Measurements from ENCODE around the gene SRF.

Gene SRF

DNA sequence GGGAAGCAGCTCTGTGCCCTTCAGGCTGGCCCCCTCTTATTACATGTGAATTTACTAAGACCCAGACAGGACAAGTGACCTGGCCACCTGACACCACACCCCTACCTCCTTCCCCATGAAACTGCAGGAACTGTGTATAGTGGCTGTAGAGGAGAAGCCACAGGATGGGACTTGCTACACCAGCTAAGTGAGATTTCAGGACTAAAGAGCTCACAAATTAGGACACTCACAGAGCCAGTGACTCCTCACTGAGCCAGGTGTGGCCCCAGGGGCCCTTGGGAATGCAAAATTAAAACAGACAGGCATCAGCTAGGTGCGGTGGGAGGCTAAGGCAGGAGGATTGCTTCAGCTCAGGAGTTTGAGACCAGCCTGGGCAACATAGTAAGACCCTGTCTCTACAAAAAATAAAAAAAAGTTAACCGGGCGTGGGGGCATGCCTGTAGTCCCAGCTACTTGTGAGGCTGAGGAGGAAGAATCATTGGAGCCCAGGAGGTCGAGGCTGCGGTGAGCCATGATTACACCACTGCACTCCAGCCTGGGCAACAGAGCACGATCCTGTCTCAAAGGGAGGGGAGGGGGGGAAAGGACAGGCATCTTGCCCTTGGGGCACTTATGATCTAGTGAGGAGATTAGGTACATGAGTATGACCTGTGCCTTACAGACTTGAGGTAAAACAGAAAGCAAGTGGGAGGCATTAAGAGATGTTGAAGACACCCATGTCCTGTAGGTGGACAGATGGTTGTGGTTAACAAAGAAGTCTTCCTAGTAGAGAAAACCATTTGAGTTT lies 23.2 kb upstream of the SRF start:
- no peak for DNase-seq

DNA sequence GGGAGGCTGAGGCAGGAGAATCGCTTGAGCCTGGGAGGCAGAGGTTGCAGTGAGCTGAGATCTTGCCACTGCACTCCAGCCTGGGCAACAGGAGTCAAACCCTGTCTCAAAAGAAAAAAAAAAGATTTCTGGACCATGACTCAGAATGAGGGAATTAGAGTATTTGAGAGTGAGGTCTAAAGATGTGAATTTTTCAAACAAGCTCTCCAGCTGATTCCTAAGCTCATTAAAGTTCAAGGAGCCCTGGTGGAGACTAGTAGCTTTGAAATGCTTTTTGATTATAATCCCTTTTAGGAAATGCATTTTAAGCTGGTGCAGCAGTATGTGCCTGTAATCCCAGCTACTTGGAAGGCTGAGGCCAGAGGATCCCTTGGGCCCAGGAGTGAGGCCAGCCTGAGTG lies 21.8 kb upstream of the SRF start:
- DNase-seq: no peak

DNA sequence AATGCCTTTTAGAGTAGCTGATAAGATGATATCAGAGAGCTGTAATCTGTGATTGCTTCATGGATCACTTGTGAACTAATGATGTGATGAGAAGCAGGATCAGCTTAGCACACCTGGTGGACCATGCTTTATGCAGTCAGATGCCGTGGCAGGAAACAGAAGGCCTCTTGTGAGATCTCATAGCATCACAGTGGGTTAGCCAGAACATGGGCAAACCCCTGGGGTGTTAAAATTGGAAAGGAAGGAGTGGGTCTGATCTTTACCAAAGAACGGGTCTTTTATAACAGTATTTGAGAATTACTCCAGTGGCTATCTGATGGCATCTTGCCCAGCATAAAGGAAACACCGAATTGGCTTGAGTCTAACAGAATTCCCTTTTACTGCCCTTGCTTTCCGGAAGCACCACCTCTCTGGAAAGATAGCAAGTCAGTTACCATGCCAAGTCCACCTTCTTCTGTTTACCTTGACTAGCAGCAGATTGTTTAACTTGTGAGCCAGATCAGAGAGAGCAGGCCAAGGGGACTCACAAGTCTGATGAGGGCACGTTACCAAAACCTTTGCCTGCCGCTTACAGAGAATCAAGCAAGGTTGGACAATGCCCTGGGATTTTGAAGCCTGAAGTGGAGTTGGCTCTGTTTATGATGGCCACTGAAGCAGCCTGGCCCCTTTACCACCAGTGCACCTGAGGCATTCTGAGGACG lies 20.9 kb upstream of the SRF start:
- DNase-seq: no peak

DNA sequence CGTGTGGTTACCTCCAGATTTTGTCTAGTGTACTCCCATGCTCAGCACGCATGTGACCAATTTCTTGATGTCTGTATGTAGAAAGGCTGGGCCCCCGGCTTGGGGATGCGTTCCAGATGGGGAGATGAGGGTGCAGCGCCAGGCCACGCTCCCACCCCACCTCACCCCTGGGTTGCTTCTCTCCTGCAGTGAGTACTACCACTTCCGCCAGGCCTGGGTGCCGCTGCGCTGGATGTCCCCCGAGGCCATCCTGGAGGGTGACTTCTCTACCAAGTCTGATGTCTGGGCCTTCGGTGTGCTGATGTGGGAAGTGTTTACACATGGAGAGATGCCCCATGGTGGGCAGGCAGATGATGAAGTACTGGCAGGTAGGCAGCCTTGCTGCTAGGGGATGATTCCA lies 11.5 kb upstream of the SRF start:
- no peak for DNase-seq

DNA sequence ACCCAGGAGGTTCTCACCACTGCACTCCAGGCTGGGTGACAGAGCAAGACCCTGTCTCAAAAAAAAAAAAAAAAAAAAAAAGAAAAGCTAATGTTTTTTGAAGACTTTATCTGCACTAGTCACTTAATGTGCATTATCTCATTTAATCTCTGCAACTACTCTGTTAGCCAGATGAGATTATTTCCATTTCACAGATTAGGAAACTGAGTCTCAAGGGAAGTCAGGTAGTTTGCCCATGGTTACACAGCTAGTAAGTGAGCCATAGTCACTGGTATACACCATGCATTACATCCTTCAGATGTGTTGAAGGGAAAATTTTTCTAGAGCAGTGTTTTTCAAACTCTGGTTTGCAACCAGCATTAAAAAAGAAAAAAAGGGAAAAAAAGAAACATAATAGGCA lies 7.2 kb upstream of the SRF start:
- DNase-seq: no peak

DNA sequence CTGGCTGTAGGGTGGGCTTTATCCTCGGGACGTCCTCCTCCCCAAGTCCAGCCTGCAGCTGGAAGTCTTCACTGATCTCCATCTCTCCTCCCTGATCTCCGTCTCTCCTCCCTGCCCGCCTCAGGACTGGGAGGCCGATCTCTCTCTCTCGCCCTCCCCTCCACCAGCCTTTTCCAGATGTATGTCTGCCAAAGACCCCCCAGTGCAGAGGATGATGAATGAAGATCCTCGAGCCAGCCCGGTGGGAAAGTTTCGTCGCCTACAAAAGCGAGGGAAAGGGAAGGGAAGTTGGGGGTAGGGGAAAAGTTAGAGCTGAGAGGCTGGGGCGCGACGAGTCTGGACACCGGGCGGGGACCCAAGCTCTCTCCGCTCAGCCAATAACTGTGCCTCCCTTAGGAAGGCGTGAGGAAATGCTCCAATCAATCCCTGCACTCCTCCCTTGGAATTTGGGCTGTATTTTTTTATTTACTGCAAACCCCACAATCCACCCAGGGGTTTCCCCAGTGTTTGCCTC lies 595 bp upstream of the SRF start:
- DNase-seq: no peak

DNA sequence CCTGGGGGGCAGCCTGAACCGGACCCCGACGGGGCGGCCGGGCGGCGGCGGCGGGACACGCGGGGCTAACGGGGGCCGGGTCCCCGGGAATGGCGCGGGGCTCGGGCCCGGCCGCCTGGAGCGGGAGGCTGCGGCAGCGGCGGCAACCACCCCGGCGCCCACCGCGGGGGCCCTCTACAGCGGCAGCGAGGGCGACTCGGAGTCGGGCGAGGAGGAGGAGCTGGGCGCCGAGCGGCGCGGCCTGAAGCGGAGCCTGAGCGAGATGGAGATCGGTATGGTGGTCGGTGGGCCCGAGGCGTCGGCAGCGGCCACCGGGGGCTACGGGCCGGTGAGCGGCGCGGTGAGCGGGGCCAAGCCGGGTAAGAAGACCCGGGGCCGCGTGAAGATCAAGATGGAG lies 636 bp downstream of the SRF start:
- DNase-seq: peak; percentile 35

DNA sequence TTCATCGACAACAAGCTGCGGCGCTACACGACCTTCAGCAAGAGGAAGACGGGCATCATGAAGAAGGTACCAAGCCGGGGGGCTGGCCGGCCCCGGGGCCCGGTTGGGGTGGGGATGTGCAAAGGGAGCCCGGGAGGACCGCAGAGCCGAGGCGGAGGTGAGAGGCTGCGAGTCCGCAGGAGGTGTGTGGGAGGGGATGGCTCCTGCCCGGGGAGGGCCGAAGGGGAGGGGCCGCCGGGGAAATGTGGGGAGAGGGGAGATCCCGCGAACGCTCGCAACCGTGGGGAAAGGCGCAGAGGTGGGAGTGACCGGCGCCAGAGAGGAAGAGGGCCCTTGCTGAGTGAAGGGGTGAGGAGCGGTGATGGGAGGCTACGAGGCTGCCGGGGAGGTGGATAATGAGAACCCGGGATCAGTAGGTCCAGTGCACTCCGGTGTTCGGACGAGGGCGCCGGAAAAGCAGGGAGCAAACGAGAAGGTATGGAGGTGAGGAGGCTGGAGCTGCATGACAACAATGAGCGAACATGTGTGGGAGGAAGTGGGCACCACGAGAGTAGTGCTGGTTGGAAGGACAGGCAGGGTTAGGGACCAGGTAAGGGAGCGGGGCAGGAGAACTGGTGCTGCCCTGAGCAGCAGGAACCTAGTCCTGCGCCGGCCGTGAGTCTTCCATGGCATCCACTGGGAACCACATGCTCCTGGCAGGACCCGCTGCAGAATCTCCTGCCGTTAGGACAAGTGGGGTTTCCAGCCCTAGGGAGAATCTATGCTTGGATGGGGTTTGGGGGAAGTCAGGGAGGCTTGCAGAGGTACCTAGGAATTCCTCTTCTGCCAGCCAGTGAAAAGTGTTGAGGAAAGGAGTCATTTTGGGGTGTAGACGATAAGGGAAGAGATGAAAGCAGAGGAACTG lies 1.3 kb downstream of the SRF start:
- peak; percentile 56 for DNase-seq

DNA sequence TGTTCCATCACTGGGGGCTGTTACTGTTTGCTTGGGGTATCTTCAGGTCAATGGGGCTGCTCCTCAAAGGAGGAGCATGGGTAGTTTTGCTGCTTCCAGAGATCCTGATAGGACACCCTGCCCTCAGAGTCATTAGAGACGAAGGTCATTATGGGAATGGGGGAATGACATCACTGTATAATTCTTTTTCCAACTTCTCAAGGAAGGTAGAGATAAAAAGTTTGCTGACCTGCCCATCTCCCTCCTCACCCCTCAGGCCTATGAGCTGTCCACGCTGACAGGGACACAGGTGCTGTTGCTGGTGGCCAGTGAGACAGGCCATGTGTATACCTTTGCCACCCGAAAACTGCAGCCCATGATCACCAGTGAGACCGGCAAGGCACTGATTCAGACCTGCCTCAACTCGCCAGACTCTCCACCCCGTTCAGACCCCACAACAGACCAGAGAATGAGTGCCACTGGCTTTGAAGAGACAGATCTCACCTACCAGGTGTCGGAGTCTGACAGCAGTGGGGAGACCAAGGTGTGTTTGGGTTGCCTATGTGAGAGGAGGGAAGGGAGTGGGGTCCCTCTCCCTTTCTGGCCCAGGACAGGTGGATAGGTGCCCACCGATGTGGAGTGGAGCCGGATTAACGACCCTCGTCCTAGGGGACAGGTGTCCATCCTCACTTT lies 2.7 kb downstream of the SRF start:
- DNase-seq: no peak

DNA sequence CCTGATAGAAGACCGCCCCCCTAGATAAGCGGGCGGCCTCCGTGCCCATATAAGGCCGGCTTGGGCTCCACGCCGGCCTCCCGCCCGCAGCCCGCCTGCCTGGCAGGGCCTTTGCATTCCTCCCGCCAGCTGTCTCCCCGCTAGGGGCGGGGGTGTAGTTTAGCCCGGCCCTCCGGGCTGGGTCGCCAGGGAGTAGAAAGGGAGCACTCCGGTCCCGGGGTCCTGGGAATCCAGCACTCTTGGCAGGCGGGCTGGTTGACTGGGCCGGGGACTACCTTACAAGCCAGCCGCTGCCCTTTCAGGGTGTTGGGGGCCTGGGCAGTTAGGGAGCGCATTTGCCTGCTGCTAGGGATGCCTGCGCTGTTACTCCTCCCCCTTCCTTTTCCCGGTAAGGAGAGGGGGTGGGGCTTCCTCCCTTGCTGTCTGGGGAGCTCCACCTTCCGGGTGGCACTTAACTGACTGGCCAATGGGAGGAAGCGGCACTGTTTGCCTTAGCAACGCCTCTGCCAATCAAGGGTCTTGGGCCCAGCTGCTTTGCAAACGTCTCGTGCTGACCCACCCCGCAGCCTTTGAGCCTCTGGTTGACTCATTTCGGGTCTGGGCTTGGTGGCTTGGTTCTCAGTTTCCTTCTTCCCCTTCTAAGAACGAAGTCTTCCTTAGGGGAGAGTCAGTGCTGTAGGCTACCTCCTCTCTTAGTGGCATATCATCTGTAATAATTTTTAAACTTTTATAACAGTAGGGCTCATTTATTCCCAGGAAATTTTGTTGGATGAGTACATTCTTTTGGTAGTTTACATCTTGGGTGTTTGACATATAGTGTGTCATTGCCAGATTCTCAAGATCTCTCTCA lies 3.4 kb downstream of the SRF start:
- peak; percentile 95 for DNase-seq

DNA sequence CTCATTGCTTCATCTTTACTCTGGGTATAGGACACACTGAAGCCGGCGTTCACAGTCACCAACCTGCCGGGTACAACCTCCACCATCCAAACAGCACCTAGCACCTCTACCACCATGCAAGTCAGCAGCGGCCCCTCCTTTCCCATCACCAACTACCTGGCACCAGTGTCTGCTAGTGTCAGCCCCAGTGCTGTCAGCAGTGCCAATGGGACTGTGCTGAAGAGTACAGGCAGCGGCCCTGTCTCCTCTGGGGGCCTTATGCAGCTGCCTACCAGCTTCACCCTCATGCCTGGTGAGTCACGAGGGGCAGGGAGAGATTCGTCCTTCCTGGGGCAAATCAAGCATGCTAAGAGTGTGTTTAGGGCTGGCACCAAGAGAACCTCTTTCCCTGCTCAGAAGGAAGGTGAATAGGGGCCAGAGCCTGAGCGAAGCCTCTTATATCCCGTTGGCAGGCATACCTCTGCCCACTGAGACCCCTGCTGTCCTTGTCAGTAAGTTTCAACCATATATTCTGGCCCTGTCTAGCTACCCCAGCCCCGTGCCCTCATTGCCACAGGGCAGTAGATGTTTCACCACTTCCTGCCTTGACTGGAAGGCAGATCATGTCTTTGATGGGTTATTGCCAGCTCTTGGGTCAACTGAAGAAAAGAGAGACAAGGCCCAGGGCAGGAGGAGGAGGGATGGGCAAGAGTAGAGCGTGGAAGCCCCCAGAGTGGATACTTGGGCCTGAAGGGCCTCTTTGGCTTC lies 4.8 kb downstream of the SRF start:
- DNase-seq: no peak

DNA sequence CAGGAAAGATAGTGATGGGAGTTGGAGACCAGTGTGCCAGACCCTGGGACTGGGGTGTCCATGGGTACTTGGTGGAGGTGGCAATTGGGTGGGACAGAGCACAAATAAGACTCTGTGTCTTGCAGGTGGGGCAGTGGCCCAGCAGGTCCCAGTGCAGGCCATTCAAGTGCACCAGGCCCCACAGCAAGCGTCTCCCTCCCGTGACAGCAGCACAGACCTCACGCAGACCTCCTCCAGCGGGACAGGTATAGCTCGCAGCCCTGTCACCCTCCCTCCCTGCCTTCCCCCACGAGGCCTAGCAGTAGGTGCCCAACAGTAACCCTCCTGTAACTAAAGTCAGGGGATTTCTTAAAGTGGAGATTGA lies 5.3 kb downstream of the SRF start:
- DNase-seq: no peak

DNA sequence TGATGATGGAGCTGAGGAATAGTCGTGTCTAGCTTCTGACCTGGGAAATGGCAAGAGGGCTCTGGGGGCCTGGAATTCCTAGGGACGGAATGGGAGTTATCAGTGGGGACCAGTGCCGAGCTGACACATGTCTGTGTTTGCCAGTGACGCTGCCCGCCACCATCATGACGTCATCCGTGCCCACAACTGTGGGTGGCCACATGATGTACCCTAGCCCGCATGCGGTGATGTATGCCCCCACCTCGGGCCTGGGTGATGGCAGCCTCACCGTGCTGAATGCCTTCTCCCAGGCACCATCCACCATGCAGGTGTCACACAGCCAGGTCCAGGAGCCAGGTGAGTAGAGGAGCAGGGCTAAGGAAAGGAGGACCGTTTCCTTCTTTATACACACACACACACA lies 7.1 kb downstream of the SRF start:
- DNase-seq: no peak

DNA sequence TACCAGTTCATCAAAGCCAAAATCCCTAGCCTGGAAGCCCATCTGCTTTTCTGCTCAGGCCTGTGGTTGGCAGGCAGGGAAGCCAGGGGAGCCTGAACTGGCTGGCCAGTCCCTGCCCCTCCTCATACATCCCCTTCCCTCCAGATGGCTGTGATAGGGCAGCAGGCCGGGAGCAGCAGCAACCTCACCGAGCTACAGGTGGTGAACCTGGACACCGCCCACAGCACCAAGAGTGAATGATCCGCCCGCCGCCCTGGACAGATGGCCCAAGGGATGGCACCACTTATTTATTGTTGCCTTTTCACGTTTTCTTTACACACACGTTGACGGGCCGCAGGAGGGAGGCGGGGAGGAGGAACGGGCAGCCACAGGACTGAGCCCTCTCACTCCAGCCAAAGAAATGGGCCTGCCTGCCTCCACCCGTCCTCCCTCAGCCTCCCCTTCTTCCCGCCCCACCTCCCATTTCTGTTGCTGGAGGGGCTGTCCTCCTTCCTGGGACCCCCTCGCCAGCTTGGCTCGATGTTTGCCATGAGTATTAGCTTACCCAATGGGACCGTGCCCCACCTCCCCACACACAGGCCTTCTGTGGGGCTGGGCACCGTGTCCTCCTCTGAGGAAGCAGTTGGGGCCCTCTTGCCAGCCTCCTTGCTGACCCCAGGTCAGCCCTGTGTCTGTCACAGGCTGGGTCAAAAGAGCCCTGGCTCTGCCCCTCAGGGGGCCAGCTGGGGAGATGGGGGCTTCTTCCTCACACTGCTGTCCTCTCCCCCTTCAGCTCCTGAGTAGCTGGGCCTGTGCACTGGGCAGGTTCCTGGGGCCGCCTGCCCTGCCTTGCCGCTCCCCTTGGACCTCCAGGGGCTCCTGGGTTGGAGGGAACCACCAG lies 8.1 kb downstream of the SRF start:
- DNase-seq: no peak

DNA sequence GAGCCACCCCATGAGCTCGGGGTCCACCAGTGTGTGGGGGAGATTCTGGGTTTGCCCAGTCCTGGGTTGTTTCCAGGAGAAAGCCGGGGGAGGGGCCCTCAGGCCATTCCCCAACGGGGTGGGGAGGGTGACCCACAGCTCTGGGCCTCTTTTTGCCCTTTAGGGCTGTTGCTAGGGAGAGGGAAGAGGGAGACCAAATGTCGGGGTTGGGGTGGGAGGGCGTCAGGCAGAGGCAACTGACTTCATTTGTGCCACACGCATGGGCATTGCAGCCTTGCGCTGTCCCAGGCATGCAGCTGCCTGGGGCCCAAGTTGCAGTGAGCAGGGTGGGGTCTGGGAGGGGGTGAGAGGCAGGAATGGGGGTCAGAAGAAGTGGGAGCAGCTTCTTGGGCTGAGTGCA lies 9.0 kb downstream of the SRF start:
- DNase-seq: no peak

DNA sequence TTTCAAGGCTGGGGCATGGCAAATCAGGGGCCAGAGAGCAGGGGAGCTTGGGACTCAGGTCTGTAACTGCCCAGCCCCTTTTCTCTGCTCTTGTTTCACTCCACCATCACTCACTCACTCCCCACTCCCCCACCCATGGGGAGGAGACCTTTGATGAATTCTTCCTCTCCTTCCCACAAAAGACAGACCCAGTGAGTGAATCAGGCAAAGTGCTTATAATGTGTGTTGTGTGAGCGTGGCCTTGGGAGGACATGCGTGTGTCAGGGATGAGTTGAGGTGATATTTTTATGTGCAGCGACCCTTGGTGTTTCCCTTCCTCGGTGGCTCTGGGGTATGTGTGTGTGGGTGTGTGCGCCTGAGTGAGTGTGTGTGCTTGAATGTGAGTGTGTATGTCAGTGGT lies 9.9 kb downstream of the SRF start:
- DNase-seq: no peak

DNA sequence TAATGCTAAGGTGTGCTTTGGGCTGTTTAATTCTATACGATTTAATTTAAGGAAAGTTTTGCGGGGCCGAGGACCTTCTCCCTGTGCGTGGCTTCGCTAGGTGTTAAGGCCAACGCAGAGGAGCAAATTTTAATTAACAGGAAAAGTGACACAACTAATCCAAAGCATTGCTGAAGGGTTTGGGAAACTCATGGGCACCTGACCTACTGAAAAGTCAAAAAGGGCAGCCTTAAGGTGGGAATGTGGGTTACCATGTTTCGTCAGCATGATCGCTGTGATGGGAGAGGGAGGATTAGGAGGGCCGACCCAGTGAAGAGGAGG lies 10.5 kb downstream of the SRF start:
- DNase-seq: no peak

DNA sequence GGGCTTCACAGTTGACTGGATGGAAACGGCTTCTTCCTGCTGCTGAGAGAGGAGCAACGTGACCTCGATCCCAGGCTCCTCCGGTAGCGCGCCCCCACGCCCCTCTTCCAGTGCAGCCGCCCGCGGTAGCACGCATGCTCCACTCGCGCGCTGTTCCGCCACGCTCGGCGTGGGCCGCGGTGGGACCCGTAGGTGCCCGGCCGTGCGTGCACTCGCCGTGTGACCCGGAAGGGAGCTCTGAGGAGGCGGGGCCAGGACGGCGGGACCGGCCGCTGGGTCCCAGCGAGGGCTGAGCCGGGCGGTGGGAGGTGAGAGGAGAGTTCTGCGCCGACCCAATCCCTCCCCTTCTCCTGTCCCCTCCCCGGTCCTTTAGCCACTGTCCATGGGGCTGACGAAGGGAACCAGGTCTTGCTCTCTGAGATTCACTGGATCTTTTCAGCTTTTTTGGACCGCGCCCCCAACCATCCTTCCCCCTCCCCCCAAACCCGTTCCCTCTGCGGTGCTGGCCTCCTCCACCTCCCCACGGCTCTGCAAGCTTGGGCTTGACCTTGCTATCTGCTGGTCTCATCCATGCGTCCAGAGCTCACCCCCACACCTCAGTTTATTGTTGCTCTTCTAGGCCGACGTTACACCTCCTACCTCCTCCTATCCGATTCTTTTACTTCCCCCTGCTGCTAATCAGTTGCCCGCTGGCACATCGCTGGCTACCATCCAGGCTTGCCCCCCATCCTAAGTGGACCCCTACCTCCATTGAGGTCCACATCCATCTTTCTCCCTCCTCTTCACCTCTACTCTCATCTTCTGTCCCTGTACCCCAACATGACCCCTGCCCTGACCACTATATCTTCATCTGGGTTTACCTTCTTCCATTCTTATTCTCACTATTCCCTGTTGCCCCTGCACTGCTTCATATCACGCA lies 11.1 kb downstream of the SRF start, which contains the start of gene CUL9:
CUL9 (plus strand) TSS at position 255 of the 919 bp plus-strand sequence. CDS start 2,115 bp downstream, outside the sequence.
- peak; percentile 79 for DNase-seq

DNA sequence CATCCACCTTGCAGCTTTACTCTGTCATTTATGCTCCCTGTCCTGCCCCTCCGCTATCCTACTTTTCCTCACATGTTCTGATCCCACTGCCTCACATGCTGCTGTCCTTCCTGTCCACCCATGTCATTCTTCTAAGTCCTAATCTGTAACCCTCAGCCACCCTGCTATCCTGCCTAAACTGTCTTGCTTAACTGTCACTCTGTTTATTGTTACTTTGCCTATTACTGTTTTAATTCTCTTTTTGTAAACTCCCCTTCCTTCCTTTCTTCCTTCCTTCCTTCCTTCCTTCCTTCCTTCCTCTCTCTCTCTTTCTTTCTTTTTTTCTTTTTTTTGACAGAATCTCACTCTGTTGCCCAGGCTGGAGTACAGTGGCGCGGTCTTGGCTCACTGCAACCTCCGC lies 12.4 kb downstream of the SRF start:
- no peak for DNase-seq

Data from stimulated activated CD4-positive, alpha-beta T cell treated with anti-CD3 and anti-CD28 coated beads, Interleukin-4, amount 100 ng/mL, for 24 hours (primary cell).